ENCODE data around the gene OR51M1. TPM values are rescaled to one million over a fixed set of nuclear protein-coding genes. Genes with fewer than 3 reads are reported as not detected.
A peak's percentile ranks its signal among the peaks of the same experiment; 100 is the strongest.

Gene OR51M1
- total RNA-seq, 1 experiment from 2014 or later = not detected

DNA sequence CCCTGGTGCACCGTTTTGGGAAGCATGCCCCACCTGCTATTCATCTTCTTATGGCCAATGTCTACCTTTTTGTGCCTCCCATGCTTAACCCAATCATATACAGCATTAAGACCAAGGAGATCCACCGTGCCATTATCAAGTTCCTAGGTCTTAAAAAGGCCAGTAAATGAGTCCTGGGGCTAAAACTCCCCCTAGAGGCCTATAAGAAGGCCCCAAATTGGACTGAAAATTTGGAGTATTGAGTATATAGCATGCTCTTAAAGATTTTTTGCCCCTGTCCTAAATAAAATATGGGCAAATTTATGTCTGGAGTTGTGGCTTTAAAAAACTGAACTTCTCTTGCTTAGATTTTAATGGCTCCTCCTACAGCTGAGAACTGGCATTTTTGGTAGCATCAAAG, 6.6 kb downstream of the OR51M1 start:
- Histone ChIP-seq H3K36me3 (ENCODE audit: control insufficient read depth in 1 of 2, insufficient read depth in 2 of 2, low read length in 2 of 2) (peaks cover 5 to 62% of the 10 kb centered on the region in 2 experiments; a peak in 3 of 4 replicates), H3K9ac (ENCODE audit: low read length) (no peak overlapping the region), H3K4me1 (ENCODE audit: control insufficient read depth in 1 of 2, insufficient read depth in 2 of 2, low read length in 2 of 2) (peaks cover 0 to 19% of the 10 kb centered on the region in 2 experiments; a peak in 1 of 4 replicates), H3K4me3 (replicated peaks in 1 of 2; ENCODE audit: low read depth in 1 of 2, low read length in 2 of 2) (no peak overlapping the region), H4K20me1 (ENCODE audit: insufficient read depth) (peaks cover 56% of the 10 kb centered on the region; the same call in 1 of the 2 replicates), H3K4me2 (ENCODE audit: low read length) (no peak overlapping the region), H3K27ac (ENCODE audit: low read depth, low read length) (peak overlapping the region; percentile 24), H3K27me3 (ENCODE audit: insufficient read depth, low read length) (no peaks in the 10 kb centered on the region), H3K9me3 (ENCODE audit: control insufficient read depth in 1 of 2, insufficient read depth in 1 of 2, low read depth in 1 of 2, low read length in 2 of 2) (no peaks in the 10 kb centered on the region), H3K79me2 (ENCODE audit: insufficient read depth, low read length) (peaks cover 97% of the 10 kb centered on the region), H3K9me2 (ENCODE audit: insufficient read depth) (no peaks in the 10 kb centered on the region), H2AFZ (ENCODE audit: low read depth, low read length, poor library complexity, severe bottlenecking) (no peak overlapping the region)
- CTCF ChIA-PET = no interaction called here
- TF ChIP-seq CTCF (IDR thresholded peaks at IDR 0.05 in 2 of 3, conservative IDR thresholded peaks at IDR 0.05 in 1 of 3; ENCODE audit: borderline replicate concordance in 1 of 3, insufficient read depth in 1 of 3, low read depth in 2 of 3, low read length in 2 of 3) (peak in 2 of 3 experiments; percentile 35 to 41; a peak in 3 of 6 replicates), MAX (IDR thresholded peaks at IDR 0.05) (no peak)
- intact Hi-C loops (cut with micrococcal nuclease) = no loop called here
- ATAC-seq (peak; percentile 32; the same call in 1 of the 2 replicates), DNase-seq (ENCODE audit: low read depth, low spot score) (no peak)
- no TSS peak for BruUV-seq (replicated peaks)
- RAD21 ChIA-PET (ENCODE audit: low non-redundant PET in 1 of 2, low total read pairs in 2 of 2, uncharacterized antibody in 2 of 2, unreplicated experiment in 2 of 2) = no interaction called here
- POLR2A ChIA-PET = no interaction called here

GRCh38 chr11:5394091-5394490, 10.5 kb downstream of the OR51M1 start:
- Histone ChIP-seq H3K79me2 (ENCODE audit: insufficient read depth, low read length) (peaks cover 85% of the 10 kb centered on the region), H4K20me1 (ENCODE audit: insufficient read depth) (peaks cover 40% of the 10 kb centered on the region; the same call in 1 of the 2 replicates), H3K9ac (ENCODE audit: low read length) (no peak overlapping the region), H2AFZ (ENCODE audit: low read depth, low read length, poor library complexity, severe bottlenecking) (no peak overlapping the region), H3K4me3 (replicated peaks in 1 of 2; ENCODE audit: low read depth in 1 of 2, low read length in 2 of 2) (no peak overlapping the region), H3K9me2 (ENCODE audit: insufficient read depth) (no peaks in the 10 kb centered on the region), H3K27me3 (ENCODE audit: insufficient read depth, low read length) (no peaks in the 10 kb centered on the region), H3K36me3 (ENCODE audit: control insufficient read depth in 1 of 2, insufficient read depth in 2 of 2, low read length in 2 of 2) (peaks cover 5 to 57% of the 10 kb centered on the region in 2 experiments; a peak in 3 of 4 replicates), H3K27ac (ENCODE audit: low read depth, low read length) (no peak overlapping the region), H3K4me1 (ENCODE audit: control insufficient read depth in 1 of 2, insufficient read depth in 2 of 2, low read length in 2 of 2) (peaks cover 0 to 18% of the 10 kb centered on the region in 2 experiments; a peak in 1 of 4 replicates), H3K4me2 (ENCODE audit: low read length) (no peak overlapping the region), H3K9me3 (ENCODE audit: control insufficient read depth in 1 of 2, insufficient read depth in 1 of 2, low read depth in 1 of 2, low read length in 2 of 2) (no peaks in the 10 kb centered on the region)
- ChIA-PET CTCF (no interaction called here), POLR2A (no interaction called here), RAD21 (ENCODE audit: low non-redundant PET in 1 of 2, low total read pairs in 2 of 2, uncharacterized antibody in 2 of 2, unreplicated experiment in 2 of 2) (no interaction called here)
- intact Hi-C loops (cut with micrococcal nuclease) = no loop called here
- no TSS peak for BruUV-seq (replicated peaks)
- ATAC-seq = no peak
- DNase-seq (ENCODE audit: low read depth, low spot score) = no peak
- TF ChIP-seq RAD21 (IDR thresholded peaks at IDR 0.05; ENCODE audit: low read depth) (no peak), SIN3A (IDR thresholded peaks at IDR 0.05; ENCODE audit: low read depth) (peak; percentile 36; the same call in 1 of the 2 replicates), POLR2AphosphoS5 (IDR thresholded peaks at IDR 0.05; ENCODE audit: low read depth, low read length) (no peak), EGR1 (IDR thresholded peaks at IDR 0.05; ENCODE audit: low read depth) (no peak), ELF1 (IDR thresholded peaks at IDR 0.05; ENCODE audit: borderline replicate concordance, low read depth) (no peak)

All from HCT116 (cell line).